ENCODE measurements around the gene SESTD1.

GRCh38 chr2:179165356-179166000, 99.2 kb downstream of the SESTD1 start:
- TF ChIP-seq CTCF (conservative IDR thresholded peaks at IDR 0.05; ENCODE audit: low read depth, low read length), result no peak
- no peak for TF ChIP-seq EZH2 (IDR thresholded peaks at IDR 0.05; ENCODE audit: borderline replicate concordance, low read depth, low read length, poor library complexity, severe bottlenecking)

Data from A673 (cell line).